ENCODE data around the gene BRSK1.

The BRSK1 gene

GRCh38 chr19:55341595-55342531, 58.1 kb downstream of the BRSK1 start:
- TF ChIP-seq CTCF (IDR thresholded peaks at IDR 0.05; ENCODE audit: low read length, missing control alignments) = no peak
- no peak overlapping the region for H3K4me3 ChIP-seq (replicated peaks; ENCODE audit: low read depth, low read length)
- DNase-seq (ENCODE audit: low read depth) = no peak

GRCh38 chr19:55344444-55344843, 60.6 kb downstream of the BRSK1 start:
- no peak for DNase-seq (ENCODE audit: low read depth)
- no peak overlapping the region for H3K4me3 ChIP-seq (replicated peaks; ENCODE audit: low read depth, low read length)
- no peak for TF ChIP-seq CTCF (IDR thresholded peaks at IDR 0.05; ENCODE audit: low read length, missing control alignments)

- TF ChIP-seq CTCF (IDR thresholded peaks at IDR 0.05; ENCODE audit: low read length, missing control alignments) = no peak
- H3K4me3 ChIP-seq (replicated peaks; ENCODE audit: low read depth, low read length) = no peak overlapping the region
- DNase-seq (ENCODE audit: low read depth) = no peak
These were observed 61.5 kb downstream of the BRSK1 start for GRCh38 chr19:55345101-55345817.

- TF ChIP-seq CTCF (IDR thresholded peaks at IDR 0.05; ENCODE audit: low read length, missing control alignments) = no peak
- DNase-seq (ENCODE audit: low read depth) = peak; percentile 35
These were observed 62.3 kb downstream of the BRSK1 start for GRCh38 chr19:55345818-55346724.

GRCh38 chr19:55346725-55347441, 63.1 kb downstream of the BRSK1 start:
- no peak overlapping the region for H3K4me3 ChIP-seq (replicated peaks; ENCODE audit: low read depth, low read length)
- no peak for DNase-seq (ENCODE audit: low read depth)
- no peak for TF ChIP-seq CTCF (IDR thresholded peaks at IDR 0.05; ENCODE audit: low read length, missing control alignments)

More at GRCh38 chr19:55345818-55346724, 62.3 kb downstream of the BRSK1 start:
- no peak overlapping the region for H3K4me3 ChIP-seq (replicated peaks; ENCODE audit: low read depth, low read length)
